ENCODE measurements around the gene ACOXL.

ACOXL gene

DNA sequence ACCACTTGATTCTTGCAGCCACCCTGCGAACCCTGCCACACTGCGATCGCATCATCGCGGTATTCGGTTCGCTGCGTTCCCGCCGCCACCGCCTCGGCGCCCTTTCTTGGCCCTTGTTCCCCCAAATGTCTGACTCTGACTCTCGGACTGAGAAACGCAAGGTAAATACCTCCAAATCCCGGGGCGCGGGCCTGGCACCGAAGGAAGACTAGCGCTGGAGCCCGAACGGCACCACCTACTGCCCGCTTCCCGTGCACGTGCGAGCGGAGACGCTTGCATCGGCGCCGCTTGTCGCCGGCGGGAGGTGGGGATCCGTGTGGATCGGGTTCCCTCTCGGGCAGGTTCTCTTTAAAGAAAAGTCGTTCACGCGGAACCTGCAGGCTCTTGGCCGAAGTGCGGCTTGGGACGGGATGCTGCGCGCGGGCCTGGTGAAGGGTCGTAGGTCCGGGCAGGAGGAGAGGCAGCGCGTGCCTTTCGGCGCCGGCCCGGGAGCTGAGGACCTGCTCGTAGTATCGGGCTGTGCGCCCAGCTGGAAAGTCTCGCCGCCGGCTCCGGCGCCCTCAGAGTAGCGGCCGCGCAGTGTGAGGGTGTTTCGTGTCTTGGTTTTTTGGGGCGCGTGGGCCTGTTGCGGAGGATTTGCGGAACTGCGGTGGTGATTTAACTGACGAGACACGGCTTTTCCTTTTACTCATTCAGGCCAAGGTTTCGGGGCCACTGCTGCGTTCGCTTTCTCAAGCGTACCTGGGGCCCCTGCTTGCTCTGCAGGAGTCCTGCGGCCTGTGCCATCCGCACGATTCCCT lies 388.9 kb downstream of the ACOXL start:
- DNase-seq, result peak; percentile 17

DNA sequence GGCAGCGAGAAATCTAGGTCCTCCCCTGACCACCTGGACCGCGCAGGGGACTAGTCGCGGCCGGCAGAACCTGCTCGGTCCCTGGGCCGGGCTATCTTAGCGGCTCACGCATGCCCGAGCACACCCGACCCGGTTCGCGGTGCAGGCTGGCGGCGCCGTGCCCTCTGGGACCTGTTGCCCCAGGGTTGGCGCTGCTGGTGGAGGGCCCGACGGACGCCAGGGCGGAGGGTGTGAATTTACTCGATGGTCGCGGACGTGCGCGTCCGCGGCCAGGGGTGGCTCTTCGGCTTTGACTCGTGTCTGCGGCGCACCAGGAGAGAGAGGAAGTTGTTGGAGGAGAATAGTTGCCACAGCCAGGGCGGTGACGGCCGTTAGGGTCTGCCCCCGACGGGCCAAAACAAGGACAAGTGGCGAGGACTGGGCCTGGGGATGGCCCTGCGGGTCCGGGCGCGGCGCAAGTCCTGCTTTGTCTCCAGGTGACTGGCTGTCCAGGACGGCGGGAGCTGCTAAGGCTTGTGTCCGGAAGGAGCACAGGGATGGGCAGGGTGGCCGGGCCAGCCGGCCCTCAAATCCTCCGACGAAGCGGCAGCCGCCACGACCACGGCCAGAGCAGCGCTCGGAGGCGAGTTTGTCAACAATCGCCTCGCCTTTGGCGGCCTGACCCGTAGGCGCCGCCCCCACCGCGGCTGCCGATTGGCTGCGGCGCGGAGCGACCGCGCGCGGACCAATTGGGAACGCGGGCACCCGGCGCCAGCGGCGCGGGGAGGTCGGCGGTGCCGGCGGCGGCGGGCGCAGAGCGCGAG lies 389.7 kb downstream of the ACOXL start:
- DNase-seq, result peak; percentile 85

DNA sequence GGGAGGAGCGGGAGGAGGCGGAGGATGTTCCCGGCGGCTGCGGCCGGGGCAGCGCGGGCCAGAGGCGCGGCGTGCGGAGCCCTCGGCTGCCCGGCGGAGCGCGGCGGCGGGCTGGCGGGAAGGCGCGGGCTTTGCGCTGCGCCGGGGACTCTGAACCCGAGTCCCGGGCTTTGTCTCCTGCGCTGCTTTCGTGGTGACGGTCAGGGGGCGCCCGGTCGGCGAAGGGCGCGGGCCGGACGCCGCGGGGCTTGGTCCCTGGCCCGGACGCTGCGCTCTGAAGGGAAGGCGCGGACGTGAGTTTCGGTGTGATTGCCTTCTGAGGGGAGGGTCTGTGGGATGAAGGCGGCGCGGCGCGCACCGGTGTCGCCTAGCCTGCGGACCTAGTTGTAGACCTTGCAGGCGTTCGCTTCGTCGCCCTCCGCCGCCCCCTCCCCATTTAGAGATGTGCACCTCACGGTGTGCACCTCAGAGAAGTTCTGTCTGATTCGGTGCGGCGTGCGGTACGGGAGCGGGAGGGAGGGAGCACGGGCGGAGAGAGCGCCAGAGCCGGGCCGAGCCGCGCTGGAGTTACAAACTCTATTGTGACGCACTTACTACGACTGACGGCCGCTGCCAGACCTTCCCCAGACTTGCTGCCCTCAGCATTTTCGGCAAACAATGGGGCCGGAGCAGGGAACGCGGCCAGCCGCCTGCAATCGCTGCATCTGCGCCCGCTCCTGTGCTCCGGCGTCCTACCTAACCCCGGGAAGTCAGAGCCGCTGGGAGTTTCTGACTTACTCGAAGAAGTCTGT lies 390.5 kb downstream of the ACOXL start:
- DNase-seq, result peak; percentile 68

DNA sequence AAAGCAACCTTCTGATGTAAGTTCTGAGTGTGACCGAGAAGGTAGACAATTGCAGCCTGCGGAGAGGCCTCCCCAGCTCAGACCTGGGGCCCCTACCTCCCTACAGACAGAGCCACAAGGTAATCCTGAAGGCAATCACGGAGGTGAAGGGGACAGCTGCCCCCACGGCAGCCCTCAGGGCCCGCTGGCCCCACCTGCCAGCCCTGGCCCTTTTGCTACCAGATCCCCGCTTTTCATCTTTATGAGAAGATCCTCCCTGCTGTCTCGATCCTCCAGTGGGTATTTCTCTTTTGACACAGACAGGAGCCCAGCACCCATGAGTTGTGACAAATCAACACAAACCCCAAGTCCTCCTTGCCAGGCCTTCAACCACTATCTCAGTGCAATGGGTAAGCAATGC lies 391.4 kb downstream of the ACOXL start:
- no peak for DNase-seq

DNA sequence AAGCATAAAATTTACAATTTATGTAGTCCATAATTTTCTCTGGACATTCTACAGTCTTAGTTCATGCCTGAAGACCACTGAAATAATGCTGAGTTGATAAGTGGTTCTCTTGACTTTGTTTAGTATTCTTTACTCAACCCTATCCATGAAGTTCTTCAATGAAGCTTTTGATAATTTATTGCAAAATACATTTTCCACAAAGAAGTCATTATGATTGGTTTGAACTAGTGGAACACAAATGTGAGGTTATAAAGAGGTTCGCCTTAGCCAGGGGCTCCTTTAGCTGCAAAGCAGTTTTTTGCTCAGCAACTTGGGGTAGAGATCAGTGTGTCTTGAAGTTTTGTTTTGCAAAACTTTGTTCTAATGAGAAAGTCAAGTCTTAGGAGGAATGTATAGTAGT lies 394.2 kb downstream of the ACOXL start:
- DNase-seq, result no peak

DNA sequence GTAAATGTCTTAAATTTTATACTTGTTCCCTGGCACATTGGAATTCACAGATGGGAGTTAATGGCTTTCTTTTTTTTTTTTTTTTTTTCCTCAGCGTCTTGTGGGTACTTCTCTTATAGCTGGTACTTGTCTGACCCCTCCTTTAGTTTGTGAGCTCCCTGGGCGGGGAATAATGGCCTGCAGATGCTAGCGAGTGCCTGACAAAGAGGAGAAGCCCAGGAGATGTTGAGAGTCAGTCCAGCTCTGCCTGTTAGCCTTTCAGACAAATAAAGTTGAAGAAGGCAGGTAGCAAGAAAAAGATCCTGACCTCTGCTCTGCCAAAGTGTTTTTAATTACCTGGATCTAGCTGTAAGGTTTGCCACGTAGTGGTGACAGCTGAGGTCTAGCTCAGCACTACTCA lies 395.0 kb downstream of the ACOXL start:
- no peak for DNase-seq

DNA sequence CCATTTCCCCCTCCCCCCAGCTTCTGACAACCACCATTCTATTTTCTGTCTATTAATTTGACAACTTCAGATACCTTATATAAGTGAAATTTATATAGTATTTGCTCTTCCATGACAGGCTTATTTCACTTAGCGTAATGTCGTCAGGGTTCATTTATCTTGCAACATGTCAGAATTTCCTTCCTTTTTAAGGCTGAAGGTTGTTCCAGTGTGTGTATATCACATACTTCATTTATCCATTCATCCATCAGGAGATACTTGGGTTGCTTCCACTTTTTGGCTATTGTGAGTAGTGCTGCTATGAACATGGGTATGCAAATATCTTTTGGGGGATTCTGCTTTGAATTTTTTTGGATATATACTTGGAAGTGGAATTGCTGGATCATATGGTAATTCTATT lies 395.7 kb downstream of the ACOXL start:
- DNase-seq, result no peak

DNA sequence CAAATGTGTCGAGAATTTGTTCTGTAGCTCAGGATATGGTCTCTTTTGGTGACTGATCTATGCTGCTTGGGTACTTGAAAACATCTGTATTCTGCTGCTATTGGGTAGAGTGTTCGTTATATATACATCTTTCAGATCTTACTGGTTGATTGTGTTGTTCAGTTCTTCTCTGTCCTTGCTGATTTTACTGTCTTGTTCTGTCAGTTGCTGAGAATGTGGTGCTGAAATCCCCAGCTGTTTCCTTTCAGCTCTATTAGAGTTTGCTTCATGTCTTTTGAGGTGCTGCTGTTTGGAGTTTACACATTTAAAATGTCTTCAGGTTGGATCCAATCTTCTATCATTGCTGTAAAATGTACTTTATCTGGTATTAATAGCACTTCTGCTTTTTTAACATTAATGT lies 401.2 kb downstream of the ACOXL start:
- no peak for DNase-seq

DNA sequence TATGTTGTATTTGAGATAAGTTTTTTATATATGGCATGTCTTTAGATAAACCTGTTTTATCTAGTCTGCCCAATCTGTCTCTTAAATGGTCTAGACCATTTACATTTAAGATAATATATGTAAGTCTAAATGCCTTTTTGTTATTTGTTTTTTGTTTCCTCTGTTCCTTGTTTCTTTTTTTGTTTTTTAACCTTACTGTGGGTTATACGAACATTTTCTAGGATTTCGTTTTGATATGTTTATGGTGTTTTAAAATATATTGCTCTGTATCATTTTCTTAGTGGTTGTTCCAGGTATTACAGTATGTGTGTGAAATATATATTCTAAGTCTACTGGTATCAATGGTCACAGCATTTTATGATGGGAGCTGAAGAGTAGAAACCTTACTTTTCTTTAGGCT lies 401.7 kb downstream of the ACOXL start:
- DNase-seq, result no peak

DNA sequence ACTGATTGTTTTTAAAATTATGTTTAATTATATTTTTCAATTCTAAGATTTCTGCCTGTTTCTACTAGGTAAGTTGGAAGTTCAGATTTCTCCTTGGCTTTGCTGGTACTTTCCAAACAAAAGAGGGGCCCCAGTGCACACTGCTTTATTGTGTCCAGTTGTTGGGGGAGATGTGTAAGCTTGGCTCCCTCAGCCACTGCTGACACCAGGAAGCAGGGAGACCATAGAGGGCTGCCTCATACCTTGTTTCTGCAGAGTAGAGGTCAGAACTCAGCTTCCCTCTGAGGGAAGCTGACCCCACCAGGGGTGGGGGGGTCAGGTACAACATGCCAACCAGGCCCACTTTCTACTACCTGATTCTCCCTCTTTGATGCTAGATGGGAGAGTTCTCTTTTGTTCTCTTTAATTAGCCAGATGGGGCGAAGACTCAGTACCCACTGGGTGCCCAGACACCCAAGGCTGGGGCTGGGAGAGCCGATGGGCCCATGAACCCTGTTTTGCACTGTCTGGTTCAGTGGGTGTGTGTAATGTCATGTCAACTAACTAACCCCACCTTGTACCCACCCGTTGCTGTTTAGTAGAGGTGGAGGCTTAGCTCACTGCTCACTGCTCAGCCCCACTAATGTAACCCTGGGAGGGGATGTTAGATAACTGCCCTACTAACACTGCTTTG lies 403.0 kb downstream of the ACOXL start:
- no peak for DNase-seq

DNA sequence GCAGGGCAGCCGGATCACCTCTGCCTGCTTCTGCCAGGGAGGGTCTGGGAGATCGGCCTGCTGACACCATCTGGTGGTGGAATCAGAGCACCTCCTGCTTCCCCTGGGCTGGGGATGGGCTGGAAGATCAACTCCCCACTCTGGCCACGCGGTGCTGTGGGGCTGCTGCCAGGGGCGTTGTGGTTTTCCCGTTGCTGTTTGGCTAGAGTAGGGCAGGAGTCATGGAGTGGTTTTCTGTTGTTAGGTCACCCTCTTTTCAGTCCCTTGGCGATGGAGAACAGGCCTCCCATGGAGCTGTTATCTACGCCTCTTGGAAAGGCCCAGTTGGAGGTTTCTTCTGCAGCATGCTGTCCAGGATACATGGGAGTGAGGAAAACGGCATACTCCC lies 403.5 kb downstream of the ACOXL start:
- DNase-seq, result no peak

DNA sequence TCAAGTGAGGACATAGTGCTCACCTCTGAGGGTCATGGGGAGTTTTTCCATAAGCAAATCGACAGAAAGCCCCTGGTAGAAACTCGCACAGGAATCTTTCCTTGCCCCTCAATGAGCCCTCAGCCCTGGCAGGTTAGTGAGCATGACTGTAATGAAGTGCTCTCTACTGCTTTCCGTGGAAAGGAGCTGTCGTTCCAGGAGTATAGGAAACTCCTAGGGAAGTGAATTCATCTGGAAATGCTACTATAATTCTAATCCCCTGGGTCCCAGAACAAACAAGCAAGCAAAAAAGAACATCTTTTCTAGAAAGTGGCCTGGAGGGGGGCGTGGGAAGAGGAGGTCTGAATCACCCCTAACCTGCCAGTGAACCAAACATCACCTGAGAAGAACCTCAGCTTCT lies 406.5 kb downstream of the ACOXL start:
- no peak for DNase-seq

DNA sequence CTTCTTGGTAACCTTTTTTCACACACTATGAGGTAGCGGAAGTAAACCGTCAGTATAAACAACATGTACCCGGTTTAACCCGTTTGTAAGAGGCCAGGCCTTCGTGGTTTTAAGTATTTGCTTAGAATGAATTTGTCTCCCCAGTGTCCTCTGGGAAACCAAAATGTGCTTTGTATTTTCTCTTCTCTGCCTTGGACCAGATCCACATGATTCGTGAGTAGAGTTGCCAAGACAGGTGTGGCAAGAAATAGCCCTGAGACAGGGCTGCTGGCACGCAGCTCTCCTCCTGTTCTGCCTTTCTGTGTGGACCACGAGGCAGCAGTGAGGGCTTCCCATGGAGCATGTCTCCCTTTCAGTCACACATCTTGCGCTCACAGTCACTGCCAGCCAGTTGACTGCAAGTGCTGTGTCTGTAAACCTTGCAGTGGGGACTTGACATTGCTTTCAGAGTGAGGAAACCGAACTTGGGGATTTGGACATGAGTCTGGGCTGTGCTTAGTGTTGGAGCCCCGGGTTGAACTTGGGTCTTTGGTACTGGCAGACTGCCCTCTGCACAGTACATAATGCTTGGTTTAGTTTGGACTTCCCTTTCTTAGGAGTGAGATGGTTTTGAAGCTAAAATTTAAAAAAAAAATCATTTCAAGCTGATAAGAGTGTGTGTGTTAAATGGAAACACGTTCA lies 407.4 kb downstream of the ACOXL start:
- DNase-seq, result no peak

DNA sequence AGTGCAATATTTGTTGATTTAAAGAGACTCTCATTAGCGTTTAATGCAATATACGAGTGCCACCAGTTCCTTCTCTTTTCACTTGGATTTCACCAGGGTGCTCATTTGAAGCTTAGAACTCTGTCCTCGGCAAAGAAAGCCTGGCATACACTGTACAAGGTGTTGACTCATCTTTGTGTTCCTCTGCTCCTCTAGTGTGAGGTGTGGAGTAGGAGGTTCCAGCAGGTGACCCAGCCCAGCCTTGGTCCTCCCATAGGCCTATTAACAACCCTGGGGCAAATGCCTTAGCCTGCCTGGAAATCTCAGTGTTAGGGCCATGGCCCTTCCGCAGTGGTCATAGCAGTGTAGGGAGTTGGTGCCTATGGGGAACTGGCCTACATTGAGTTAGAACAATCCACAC lies 408.4 kb downstream of the ACOXL start:
- DNase-seq, result no peak

DNA sequence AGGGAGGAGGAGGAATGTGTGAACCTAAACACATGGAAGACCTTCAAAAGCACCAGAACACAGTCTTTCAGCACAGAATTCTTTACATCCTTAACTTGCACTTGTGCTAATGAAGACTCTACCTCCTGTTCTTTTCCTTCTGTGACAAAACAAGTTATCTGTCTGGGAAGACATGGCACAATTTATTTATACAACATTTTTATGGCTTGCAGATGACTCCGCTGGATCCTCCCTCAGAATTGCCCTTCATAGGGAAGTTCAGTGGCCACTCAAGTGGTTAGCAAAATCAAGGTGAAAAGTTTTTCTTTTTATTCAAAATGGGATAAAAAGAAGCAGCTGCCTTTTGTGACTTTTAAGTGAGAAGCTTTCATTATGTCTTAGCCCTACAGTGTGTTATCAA lies 409.7 kb downstream of the ACOXL start:
- no peak for DNase-seq

DNA sequence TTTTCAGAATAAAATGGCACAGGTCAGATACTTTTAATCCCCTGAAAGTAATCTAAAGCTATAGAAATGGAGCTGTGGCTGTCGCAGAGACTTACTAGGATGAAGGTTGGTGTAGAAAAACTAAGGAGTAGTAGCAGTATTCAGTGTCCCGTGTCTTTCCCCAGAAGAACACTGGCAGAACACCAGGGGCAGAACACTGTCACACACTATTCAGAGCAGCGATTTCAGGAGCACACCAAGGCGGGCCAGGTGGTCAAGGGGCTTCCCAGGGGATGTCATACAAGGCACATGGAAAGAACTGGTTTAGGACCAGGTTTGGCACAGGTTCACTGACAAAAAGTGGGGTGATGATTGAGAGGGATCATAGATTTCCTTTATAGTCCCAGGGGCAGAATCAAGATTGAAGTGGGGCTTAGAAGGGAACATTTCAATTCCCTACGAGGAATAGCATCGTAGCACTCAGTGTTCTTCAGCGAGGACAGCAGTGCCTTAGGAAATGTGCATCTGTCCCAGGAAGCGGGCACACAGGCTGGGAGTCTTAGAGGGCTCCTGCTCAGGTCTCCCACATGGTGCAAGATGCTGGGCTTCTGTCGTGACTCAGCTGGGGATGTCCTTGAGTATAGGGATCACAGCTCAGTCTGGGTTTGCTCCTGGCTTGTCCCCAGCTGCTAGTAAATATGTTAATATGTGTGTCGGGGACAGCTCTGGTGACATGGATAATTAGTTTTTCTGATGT lies 410.9 kb downstream of the ACOXL start:
- no peak for DNase-seq

DNA sequence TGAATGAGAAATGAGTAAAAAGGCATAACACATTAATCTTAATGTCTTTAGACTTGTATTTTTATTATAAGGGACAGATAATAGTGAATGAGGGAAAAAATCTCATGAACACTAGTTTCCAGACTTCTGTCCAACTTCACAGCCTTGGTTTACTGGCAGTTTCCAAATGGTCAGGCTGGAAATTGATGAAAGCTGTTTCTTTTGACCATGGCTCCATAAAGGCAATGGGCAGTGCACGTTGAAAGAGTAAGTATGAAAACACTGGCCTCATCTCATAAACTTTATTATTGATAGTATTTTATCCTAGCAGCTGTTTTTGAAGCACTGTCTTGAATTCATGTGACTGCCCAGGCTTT lies 411.4 kb downstream of the ACOXL start:
- no peak for DNase-seq

DNA sequence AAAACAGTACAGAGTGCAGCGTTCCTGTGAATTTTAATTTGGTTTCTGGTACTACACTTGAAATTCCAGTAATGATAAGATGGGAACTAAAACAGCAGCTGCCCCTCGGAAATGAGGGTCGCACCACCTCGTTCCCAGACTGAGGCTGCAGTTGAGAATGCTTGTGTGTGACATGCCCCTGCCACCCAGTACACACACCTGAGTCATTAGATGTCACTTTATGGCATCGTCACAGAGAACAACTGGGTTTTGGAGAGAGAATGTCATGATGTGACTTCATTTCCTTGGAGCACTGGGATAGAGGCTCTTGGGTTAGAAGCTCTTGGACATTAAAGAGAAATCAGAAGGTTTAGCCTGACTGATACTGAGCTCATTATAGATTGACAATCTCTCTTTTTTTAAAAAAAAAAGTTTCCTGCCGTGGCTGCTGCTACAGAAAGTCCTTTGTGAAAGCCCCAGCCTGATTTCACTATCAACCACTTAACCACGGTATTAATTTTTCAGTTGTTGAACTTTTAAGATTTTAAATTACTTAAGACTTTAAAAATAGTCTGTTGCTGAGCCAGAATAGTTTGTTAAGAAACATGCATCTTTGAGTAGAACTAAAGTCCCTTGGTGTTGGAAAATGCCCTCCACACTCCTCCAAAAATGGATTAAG lies 412.9 kb downstream of the ACOXL start:
- DNase-seq, result no peak

DNA sequence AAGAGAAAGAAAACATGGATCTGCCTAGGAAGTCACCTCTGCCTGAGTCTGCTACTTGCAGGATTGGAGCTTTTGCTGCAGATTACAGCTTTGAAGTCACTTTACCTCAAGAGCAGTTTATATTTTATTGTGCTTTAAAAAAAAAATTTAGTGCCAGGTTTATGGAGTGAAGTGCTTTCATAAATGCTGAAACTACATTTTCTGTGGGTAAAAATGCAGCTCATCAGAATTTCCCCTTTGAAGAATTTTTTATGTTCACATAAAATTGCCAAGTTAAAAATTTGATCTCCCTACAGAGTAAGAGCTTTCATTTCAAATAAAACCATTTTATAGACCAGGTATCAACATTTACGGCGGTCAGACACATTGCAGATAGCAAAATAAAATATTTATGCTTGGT lies 413.6 kb downstream of the ACOXL start:
- no peak for DNase-seq

DNA sequence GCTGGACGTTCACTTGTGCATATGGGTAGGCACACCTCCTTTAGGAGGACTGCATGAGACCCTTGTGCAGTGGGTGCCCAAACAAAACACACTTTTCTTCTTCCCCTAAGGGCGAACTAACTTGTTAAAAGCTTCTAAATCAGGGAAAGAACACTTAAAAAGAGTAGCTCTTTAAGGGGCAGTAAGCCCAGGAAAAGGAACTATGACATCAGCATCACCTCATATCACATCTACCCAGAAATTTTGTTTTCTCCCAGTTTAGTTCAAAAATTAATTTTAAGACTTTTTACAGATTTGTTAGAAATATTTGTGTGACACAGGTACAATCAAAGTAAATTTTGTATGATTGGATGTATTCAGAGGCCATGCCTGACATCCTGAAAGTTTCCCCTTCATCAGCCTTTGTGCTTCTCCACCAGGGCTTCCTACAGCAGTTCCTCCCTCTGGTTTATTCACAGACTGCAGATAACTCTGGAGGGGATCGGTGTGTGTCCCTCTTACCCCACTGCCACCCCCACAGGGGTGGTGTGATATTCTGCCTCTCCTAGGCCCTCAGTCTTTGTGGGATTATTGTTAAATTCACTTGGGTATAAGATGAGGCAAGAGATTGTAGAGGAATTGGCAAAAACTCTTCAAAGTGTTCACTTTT lies 416.0 kb downstream of the ACOXL start:
- no peak for DNase-seq

DNA sequence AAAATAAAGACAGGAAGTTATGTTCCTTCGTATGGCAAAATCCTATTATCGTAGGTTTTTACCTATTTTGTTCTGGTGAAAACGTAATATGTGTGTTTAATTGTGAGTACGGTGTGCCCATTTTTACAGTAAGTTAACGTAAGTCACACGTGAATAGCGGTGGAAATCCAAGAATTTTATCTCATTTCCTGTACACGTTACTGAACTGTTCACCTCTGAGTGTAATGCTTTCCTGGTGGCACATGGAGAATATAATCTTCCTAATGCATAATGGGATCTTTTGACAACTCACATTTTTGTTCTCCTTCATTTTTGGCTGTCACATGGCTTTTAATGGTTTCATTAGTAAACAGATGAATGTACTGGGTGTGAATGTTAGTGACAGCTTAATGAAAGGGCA lies 416.6 kb downstream of the ACOXL start:
- no peak for DNase-seq

Measured in HCEC 1CT (cell line).